Measurements from ENCODE around the gene DGCR8.

The DGCR8 gene

GRCh38 chr22:20130731-20131596 is 50.9 kb downstream of the DGCR8 start:
- H3K4me1 ChIP-seq, result peaks cover 15% of the 10 kb centered on the region
- no peaks in the 10 kb centered on the region for H3K27me3 ChIP-seq
- peak overlapping the region; percentile 72 for H3K4me3 ChIP-seq (ENCODE audit: low read depth, low read length)
- H3K36me3 ChIP-seq, result peaks cover 17% of the 10 kb centered on the region
- no peaks in the 10 kb centered on the region for H3K9me3 ChIP-seq
- no peak for TF ChIP-seq CTCF (IDR thresholded peaks at IDR 0.05; ENCODE audit: low read depth, low read length)
- DNase-seq, result peak; percentile 83

- TF ChIP-seq CTCF (IDR thresholded peaks at IDR 0.05; ENCODE audit: low read depth, low read length), result no peak
- H3K9me3 ChIP-seq, result no peaks in the 10 kb centered on the region
- H3K4me3 ChIP-seq (ENCODE audit: low read depth, low read length), result peak within 1 kb of the TSS; percentile 75
- peaks cover 12% of the 10 kb centered on the region for H3K36me3 ChIP-seq
- peak; percentile 53 for DNase-seq
- H3K4me1 ChIP-seq, result peaks cover 21% of the 10 kb centered on the region
- no peaks in the 10 kb centered on the region for H3K27me3 ChIP-seq
Measured at GRCh38 chr22:20131597-20131858, 51.5 kb downstream of the DGCR8 start, which contains the start of gene ZDHHC8. Gene ZDHHC8, plus strand, starts transcription at chr22:20131804. Its CDS starts 144 bp downstream, at chr22:20131948.

GRCh38 chr22:20131859-20132685 is 52.0 kb downstream of the DGCR8 start:
- Histone ChIP-seq H3K36me3 (peaks cover 8% of the 10 kb centered on the region), H3K4me1 (peaks cover 26% of the 10 kb centered on the region), H3K27me3 (no peaks in the 10 kb centered on the region), H3K4me3 (ENCODE audit: low read depth, low read length) (peak overlapping the region; percentile 75), H3K9me3 (no peaks in the 10 kb centered on the region)
- no peak for TF ChIP-seq CTCF (IDR thresholded peaks at IDR 0.05; ENCODE audit: low read depth, low read length)
- DNase-seq, result no peak

GRCh38 chr22:20132686-20133246 is 52.7 kb downstream of the DGCR8 start:
- H3K9me3 ChIP-seq, result no peaks in the 10 kb centered on the region
- no peak for TF ChIP-seq CTCF (IDR thresholded peaks at IDR 0.05; ENCODE audit: low read depth, low read length)
- DNase-seq, result no peak
- peaks cover 33% of the 10 kb centered on the region for H3K4me1 ChIP-seq
- peaks cover 1% of the 10 kb centered on the region for H3K36me3 ChIP-seq
- H3K4me3 ChIP-seq (ENCODE audit: low read depth, low read length), result peak overlapping the region; percentile 75
- H3K27me3 ChIP-seq, result no peaks in the 10 kb centered on the region

GRCh38 chr22:20133930-20134549 is 54.0 kb downstream of the DGCR8 start:
- Histone ChIP-seq H3K36me3 (peaks cover under 1% of the 10 kb centered on the region), H3K27me3 (no peaks in the 10 kb centered on the region), H3K9me3 (no peaks in the 10 kb centered on the region), H3K4me1 (peaks cover 39% of the 10 kb centered on the region), H3K4me3 (ENCODE audit: low read depth, low read length) (no peak overlapping the region)
- TF ChIP-seq CTCF (IDR thresholded peaks at IDR 0.05; ENCODE audit: low read depth, low read length), result no peak
- DNase-seq, result no peak
